Endodermal cell (in vitro differentiated cells): ENCODE data around the gene WFDC5. TPM values are rescaled to one million over a fixed set of nuclear protein-coding genes. Genes with fewer than 3 reads are reported as not detected.

Source experiments
- DNase-seq: peaks from one replicate; pipeline ENCODE4 v3.0.0-alpha.2; 2017
- H3K27ac ChIP-seq: 2 replicates; pipeline ENCODE4 v1.5.1; 2013; ENCODE audit warnings: mild to moderate bottlenecking, low read depth, low read length, moderate library complexity
- H3K27me3 ChIP-seq: 2 replicates; pipeline ENCODE4 v1.6.1; 2013; ENCODE audit warnings: mild to moderate bottlenecking, low read length, moderate library complexity; ENCODE audit not compliant: insufficient read depth, control insufficient read depth, poor library complexity, severe bottlenecking
- H3K36me3 ChIP-seq: 2 replicates; pipeline ENCODE4 v1.7.0; 2013; ENCODE audit warnings: mild to moderate bottlenecking, low read length, moderate library complexity; ENCODE audit not compliant: control insufficient read depth, insufficient read depth
- H3K4me1 ChIP-seq: one replicate; pipeline ENCODE4 v1.7.0; 2013; ENCODE audit warnings: low read length; ENCODE audit not compliant: control insufficient read depth, insufficient read depth
- H3K4me3 ChIP-seq: 2 replicates; pipeline ENCODE4 v1.5.1; 2013; ENCODE audit warnings: mild to moderate bottlenecking, low read length, moderate library complexity
- H3K9ac ChIP-seq: 2 replicates; pipeline ENCODE4 v1.6.1; 2013; ENCODE audit warnings: mild to moderate bottlenecking, low read length, moderate library complexity; ENCODE audit not compliant: poor library complexity, severe bottlenecking; ENCODE audit errors: extremely low read depth
- H3K9me3 ChIP-seq: 2 replicates; pipeline ENCODE4 v1.6.1; 2013; ENCODE audit warnings: mild to moderate bottlenecking, low read length, moderate library complexity; ENCODE audit not compliant: control insufficient read depth
- H3K27ac Mint-ChIP-seq: 2 replicates; pipeline ENCODE4 v1.8.0; 2020; ENCODE audit warnings: mixed read lengths
- H3K27me3 Mint-ChIP-seq: 2 replicates; pipeline ENCODE4 v1.8.0; 2021; ENCODE audit warnings: mild to moderate bottlenecking, mixed read lengths; ENCODE audit not compliant: insufficient read depth
- H3K36me3 Mint-ChIP-seq: 2 replicates; pipeline ENCODE4 v1.8.0; 2020; ENCODE audit warnings: low read depth, mixed read lengths
- H3K4me1 Mint-ChIP-seq: 2 replicates; pipeline ENCODE4 v1.8.0; 2020; ENCODE audit warnings: mixed read lengths
- H3K4me3 Mint-ChIP-seq: 2 replicates; pipeline ENCODE4 v1.8.0; 2020; ENCODE audit warnings: mild to moderate bottlenecking, moderate library complexity, mixed read lengths
- H3K9me3 Mint-ChIP-seq: 2 replicates; pipeline ENCODE4 v1.8.0; 2020; ENCODE audit warnings: mild to moderate bottlenecking, mixed read lengths
- CTCF ChIP-seq: fragments of 200-600 bp; sonication (generic); conservative IDR thresholded peaks from 2 replicates; pipeline ENCODE4 v1.5.0; 2021; ENCODE audit warnings: antibody characterized with exemption, mild to moderate bottlenecking
- WGBS, 2 experiments: methylation state at CpG; one replicate each; pipeline versions ENCODE4 v1.1.5 to v1.1.7; 2013; ENCODE audit warnings: missing lambda C conversion rate in 2 of 2, mixed read lengths in 1 of 2; ENCODE audit not compliant: insufficient coverage in 1 of 2, insufficient read length in 1 of 2; 5-methylcytosine and 5-hydroxymethylcytosine counted together
- long read RNA-seq, 4 experiments: library from polyadenylated mRNA in 2 of 4; library from RNA in 1 of 4; library from capped mRNA in 1 of 4; stranded (forward) in 3 of 4; unstranded in 1 of 4; transcript quantifications; one replicate each; pipeline ENCODE4 v2.0.0, GENCODE V29; 2020 to 2021; ENCODE audit warnings: inconsistent platforms in 1 of 4
- polyA plus RNA-seq, 2 experiments: library from polyadenylated mRNA; stranded (reverse); fragments of 50-300 nt; gene quantifications; one replicate each; pipeline ENCODE4 v1.2.3, GENCODE V29; 2013
- total RNA-seq, 2 donors: library from RNA; stranded (reverse); fragmentation: NEBNext Ultra II Directional in 1 of 2; extraction: Animal tissue kit (Norgen Biotek cat#: 25700) in 1 of 2; gene quantifications; 2 replicates in 1 of 2; 3 replicates in 1 of 2; pipeline ENCODE4 v1.2.1, GENCODE V29; 2021

Gene WFDC5, protein sequence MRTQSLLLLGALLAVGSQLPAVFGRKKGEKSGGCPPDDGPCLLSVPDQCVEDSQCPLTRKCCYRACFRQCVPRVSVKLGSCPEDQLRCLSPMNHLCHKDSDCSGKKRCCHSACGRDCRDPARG
- total RNA-seq: not detected
- polyA plus RNA-seq (2013, experiment 1 of 2): not detected
- polyA plus RNA-seq (2013, experiment 2 of 2): not detected
- long read RNA-seq, experiment 1: 0 reads
- long read RNA-seq, experiment 2: 0 reads
- long read RNA-seq, experiment 3: 0 reads
- long read RNA-seq, experiment 4: 0 reads

- Histone ChIP-seq H3K36me3 (no peaks in the 10 kb centered on the region), H3K9ac (no peak within 1 kb of the TSS), H3K27me3 (no peaks in the 10 kb centered on the region), H3K4me3 (no peak within 1 kb of the TSS), H3K4me1 (no peaks in the 10 kb centered on the region), H3K27ac (no peak within 1 kb of the TSS), H3K9me3 (no peaks in the 10 kb centered on the region)
- peak within 1 kb of the TSS; percentile 26 for H3K27ac Mint-ChIP-seq
- WGBS, 2 experiments: 60 to 74% methylated on average over 1 to 16 of the region's 16 CpGs
- H3K36me3 Mint-ChIP-seq: no peaks in the 10 kb centered on the region
- H3K27me3 Mint-ChIP-seq: no peaks in the 10 kb centered on the region
- DNase-seq: peak; percentile 70
- no peaks in the 10 kb centered on the region for H3K4me1 Mint-ChIP-seq
- no peak for TF ChIP-seq CTCF
- H3K4me3 Mint-ChIP-seq: no peak within 1 kb of the TSS
- no peaks in the 10 kb centered on the region for H3K9me3 Mint-ChIP-seq
Measured at GRCh38 chr20:45114465-45115385, at the start of gene WFDC5. WFDC5 (minus strand) TSS chr20:45115174; CDS start chr20:45115083, 91 bp downstream.

- Histone ChIP-seq H3K27me3 (no peaks in the 10 kb centered on the region), H3K36me3 (no peaks in the 10 kb centered on the region), H3K4me1 (no peaks in the 10 kb centered on the region), H3K9me3 (peaks cover 7% of the 10 kb centered on the region), H3K27ac (no peak overlapping the region), H3K4me3 (no peak overlapping the region), H3K9ac (no peak overlapping the region)
- Mint-ChIP-seq H3K9me3 (peaks cover 40% of the 10 kb centered on the region), H3K27ac (no peak overlapping the region), H3K4me3 (no peak overlapping the region), H3K27me3 (peaks cover 7% of the 10 kb centered on the region), H3K4me1 (no peaks in the 10 kb centered on the region), H3K36me3 (no peaks in the 10 kb centered on the region)
- TF ChIP-seq CTCF: no peak
- WGBS, 2 experiments: 86 to 90% methylated on average over 1 of the region's 1 CpG
- DNase-seq: no peak
Measured at GRCh38 chr20:45163083-45163803, 48.3 kb upstream of the WFDC5 start.

DNA sequence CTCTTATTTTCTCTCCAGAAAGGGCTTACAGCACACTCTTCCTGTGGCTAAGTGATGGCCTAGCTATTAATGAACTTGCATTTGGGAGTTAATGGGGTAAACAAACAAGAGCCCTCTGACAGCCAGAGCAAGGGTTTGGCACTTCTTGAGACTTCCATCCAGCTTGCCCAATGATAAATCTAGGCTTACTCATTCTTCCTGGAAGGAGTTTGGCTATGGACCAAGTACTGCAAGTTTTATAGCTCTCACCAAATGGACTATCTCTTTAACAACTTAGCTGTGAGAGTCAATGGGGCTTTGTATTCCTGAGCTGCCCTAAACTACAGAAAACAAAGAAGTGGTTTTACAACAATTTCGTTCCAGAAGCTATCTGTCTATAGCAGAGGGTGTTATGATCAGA lies 43.0 kb upstream of the WFDC5 start:
- no peaks in the 10 kb centered on the region for H3K4me1 ChIP-seq
- H3K9ac ChIP-seq: no peak overlapping the region
- peaks cover 13% of the 10 kb centered on the region for H3K9me3 ChIP-seq
- H3K27me3 ChIP-seq: no peaks in the 10 kb centered on the region
- no peak for TF ChIP-seq CTCF
- Mint-ChIP-seq H3K36me3 (no peaks in the 10 kb centered on the region), H3K4me1 (peaks cover 3% of the 10 kb centered on the region), H3K27me3 (peaks cover 5% of the 10 kb centered on the region), H3K27ac (no peak overlapping the region), H3K4me3 (no peak overlapping the region), H3K9me3 (peaks cover 35% of the 10 kb centered on the region)
- H3K36me3 ChIP-seq: no peaks in the 10 kb centered on the region
- DNase-seq: no peak
- WGBS, 2 experiments: 67 to 84% methylated on average over 1 of the region's 1 CpG
- no peak overlapping the region for H3K27ac ChIP-seq
- H3K4me3 ChIP-seq: no peak overlapping the region
